ENCODE results near the gene TMF1.

Gene TMF1

GRCh38 chr3:69012800-69013252 is 39.3 kb downstream of the TMF1 start:
- DNase-seq = no peak

- DNase-seq = no peak
These were observed 39.9 kb downstream of the TMF1 start for GRCh38 chr3:69012100-69012799.

GRCh38 chr3:69011096-69011730 is 40.9 kb downstream of the TMF1 start:
- no peak for DNase-seq

GRCh38 chr3:69009559-69010410 is 42.3 kb downstream of the TMF1 start:
- DNase-seq = no peak

- no peak for DNase-seq
These were observed 43.2 kb downstream of the TMF1 start for GRCh38 chr3:69008980-69009379.

GRCh38 chr3:69005791-69006482 is 46.2 kb downstream of the TMF1 start:
- DNase-seq = no peak

- no peak for DNase-seq
These were observed 46.9 kb downstream of the TMF1 start for GRCh38 chr3:69005071-69005790.

GRCh38 chr3:69004138-69004537 is 48.0 kb downstream of the TMF1 start:
- no peak for DNase-seq

GRCh38 chr3:68999605-69000004 is 52.5 kb downstream of the TMF1 start:
- no peak for DNase-seq

GRCh38 chr3:68999158-68999557 is 53.0 kb downstream of the TMF1 start:
- DNase-seq = no peak

- no peak for DNase-seq
These were observed 54.2 kb downstream of the TMF1 start for GRCh38 chr3:68997887-68998286.

GRCh38 chr3:68996356-68996995 is 55.7 kb downstream of the TMF1 start:
- DNase-seq = no peak

- DNase-seq = no peak
These were observed 63.4 kb downstream of the TMF1 start for GRCh38 chr3:68988740-68989139.

- no peak for DNase-seq
These were observed 64.8 kb downstream of the TMF1 start for GRCh38 chr3:68987322-68987721.

GRCh38 chr3:68986496-68987208 is 65.5 kb downstream of the TMF1 start:
- no peak for DNase-seq

- DNase-seq = no peak
These were observed 66.9 kb downstream of the TMF1 start for GRCh38 chr3:68985146-68985790.

- DNase-seq = no peak
These were observed 68.1 kb downstream of the TMF1 start for GRCh38 chr3:68984011-68984530.

GRCh38 chr3:68977486-68978167 is 74.5 kb downstream of the TMF1 start:
- DNase-seq = no peak

- no peak for DNase-seq
These were observed 77.4 kb downstream of the TMF1 start for GRCh38 chr3:68974711-68975110.

- DNase-seq = no peak
These were observed 78.5 kb downstream of the TMF1 start for GRCh38 chr3:68973639-68974038.
